ENCODE results near the gene CKS2.

- no peak for TF ChIP-seq CTCF (IDR thresholded peaks at IDR 0.05)
- no peak for TF ChIP-seq POLR2AphosphoS5 (IDR thresholded peaks at IDR 0.05; ENCODE audit: insufficient read depth in 1 of 2, low read depth in 1 of 2)
These were observed 15.6 kb upstream of the CKS2 start for GRCh38 chr9:89295400-89295799.

All from vagina (tissue), 2 donors.